GM21723 (cell line): Measurements from ENCODE around the gene TEDC1.

ENCODE experiments used
- ATAC-seq: cut with Tn5 transposase; IDR thresholded peaks from one replicate; pipeline ENCODE4 v1.9.1; 2021; ENCODE audit warnings: mild to moderate bottlenecking, moderate library complexity; ENCODE audit not compliant: unreplicated experiment

The TEDC1 gene

GRCh38 chr14:105490572-105491365, at the start of gene TEDC1:
Gene TEDC1, plus strand, starts transcription at chr14:105491246. Its CDS starts 130 bp downstream, at chr14:105491376.
- ATAC-seq = peak; percentile 69

- no peak for ATAC-seq
Measured at GRCh38 chr14:105442125-105442524, 48.9 kb upstream of the TEDC1 start.

GRCh38 chr14:105442834-105443233, 48.2 kb upstream of the TEDC1 start:
- ATAC-seq = no peak

GRCh38 chr14:105444859-105445258, 46.2 kb upstream of the TEDC1 start:
- ATAC-seq = no peak

- no peak for ATAC-seq
Measured at GRCh38 chr14:105445290-105445689, 45.8 kb upstream of the TEDC1 start.

- ATAC-seq = no peak
Measured at GRCh38 chr14:105445901-105446845, 44.9 kb upstream of the TEDC1 start.

- ATAC-seq = no peak
Measured at GRCh38 chr14:105446971-105447370, 44.1 kb upstream of the TEDC1 start.

- ATAC-seq = no peak
Measured at GRCh38 chr14:105447651-105448640, 43.1 kb upstream of the TEDC1 start.

- no peak for ATAC-seq
Measured at GRCh38 chr14:105448706-105449111, 42.3 kb upstream of the TEDC1 start.

GRCh38 chr14:105449276-105450122, 41.5 kb upstream of the TEDC1 start:
- ATAC-seq = no peak

- ATAC-seq = no peak
Measured at GRCh38 chr14:105450123-105450505, 40.9 kb upstream of the TEDC1 start.

- ATAC-seq = no peak
Measured at GRCh38 chr14:105450864-105451720, 40.0 kb upstream of the TEDC1 start.

- no peak for ATAC-seq
Measured at GRCh38 chr14:105452963-105453362, 38.1 kb upstream of the TEDC1 start.

GRCh38 chr14:105453847-105454246, 37.2 kb upstream of the TEDC1 start:
- ATAC-seq = no peak

GRCh38 chr14:105455086-105455640, 35.9 kb upstream of the TEDC1 start:
- ATAC-seq = no peak

- ATAC-seq = no peak
Measured at GRCh38 chr14:105455766-105456660, 35.0 kb upstream of the TEDC1 start.
